Activated CD4-positive, alpha-beta T cell treated with anti-CD3 and anti-CD28 coated beads for 4 hours (primary cell): ENCODE results near the gene SLC66A1.

Source experiments
- DNase-seq, 2 donors: peaks; one replicate each; pipeline ENCODE4 v3.0.0-alpha.2; 2020

SLC66A1 gene

DNA sequence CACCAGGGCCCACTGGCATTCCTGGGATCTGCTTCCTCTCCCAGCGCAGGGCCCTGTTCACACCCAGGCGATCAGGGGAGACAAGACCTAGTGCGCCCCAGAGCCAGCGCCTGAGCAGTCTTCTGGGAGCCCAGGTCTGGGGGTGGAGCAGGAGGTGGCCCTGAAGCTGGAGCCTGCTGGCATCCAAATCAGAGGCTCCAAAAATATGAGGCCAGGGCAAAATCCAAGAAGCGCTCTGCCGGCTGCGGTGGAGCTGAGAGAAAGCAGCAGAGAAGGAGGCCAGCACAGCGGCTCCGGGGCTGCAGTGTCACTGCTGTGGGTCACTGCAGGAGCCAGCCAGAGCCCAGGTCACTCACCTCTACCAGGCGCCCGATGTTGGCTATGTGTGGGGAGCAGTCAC lies 32.7 kb downstream of the SLC66A1 start:
- no peak for DNase-seq

GRCh38 chr1:19345391-19345790 lies 33.3 kb downstream of the SLC66A1 start:
- DNase-seq: no peak

GRCh38 chr1:19346026-19346425 lies 33.9 kb downstream of the SLC66A1 start:
- no peak for DNase-seq

DNA sequence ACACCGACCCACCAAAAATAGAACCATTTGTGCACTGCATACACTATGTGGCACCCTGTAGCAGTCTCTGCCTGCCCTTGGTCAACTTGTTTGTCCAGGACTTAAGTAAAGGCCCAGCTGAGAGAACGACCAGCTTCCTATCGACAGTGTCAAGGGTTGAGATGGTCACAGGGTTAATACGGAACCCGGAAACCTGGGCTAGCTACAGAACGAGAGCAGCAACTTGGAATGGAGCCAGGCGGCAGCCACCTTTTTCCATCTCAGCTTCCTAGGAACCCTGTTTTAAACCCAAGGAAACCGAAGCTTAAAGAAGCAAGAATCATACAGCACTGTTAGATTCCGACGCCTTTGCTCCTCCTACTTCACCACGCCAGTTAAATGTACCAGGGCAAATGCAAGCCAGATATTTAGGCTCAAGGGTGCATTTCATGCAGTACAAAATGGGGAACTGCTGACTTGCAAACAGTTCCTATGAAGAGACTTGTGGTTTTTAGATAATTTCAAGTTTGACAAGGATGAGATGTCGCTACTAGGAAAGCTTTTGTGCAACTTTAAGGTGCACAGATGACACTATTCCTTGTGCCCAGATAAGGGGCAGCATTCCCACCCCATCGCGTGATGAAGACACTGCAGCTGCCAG lies 35.5 kb downstream of the SLC66A1 start:
- DNase-seq: no peak

DNA sequence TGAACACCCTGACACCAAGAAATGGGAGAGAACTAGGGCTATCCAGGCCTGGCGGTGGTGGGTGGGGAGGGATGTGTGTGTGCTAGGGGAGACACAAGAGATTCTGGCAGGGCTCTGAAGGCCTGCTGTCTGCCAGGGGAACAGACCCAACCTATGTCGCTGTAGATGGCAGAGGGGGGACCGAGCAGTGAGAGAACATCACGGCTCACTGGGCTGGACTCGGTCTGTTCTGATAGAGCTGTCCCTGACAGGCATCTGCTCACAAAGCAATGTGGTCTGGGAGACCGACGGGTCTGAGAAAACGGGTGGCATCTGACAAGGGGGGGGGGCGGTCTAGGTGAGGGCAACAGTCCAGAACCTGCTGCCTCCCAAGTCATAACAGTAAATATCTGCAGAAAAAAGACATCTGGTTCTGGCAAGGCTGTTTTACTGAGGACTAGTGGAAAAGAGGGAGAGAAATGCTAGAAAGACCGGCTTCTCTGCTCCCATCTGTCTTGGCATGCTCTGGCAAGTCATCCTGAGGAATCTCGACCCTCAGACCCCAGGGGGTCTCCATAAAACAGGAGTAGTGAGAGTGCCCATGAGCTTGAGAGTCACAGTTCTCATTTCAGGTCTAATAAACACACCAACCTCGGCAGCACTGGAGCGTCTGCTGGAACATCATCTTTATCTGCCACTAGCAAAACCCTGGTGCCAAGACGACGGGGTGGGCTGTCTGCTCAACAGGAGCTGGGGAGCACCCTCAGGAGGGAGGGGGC lies 36.5 kb downstream of the SLC66A1 start:
- DNase-seq: no peak

DNA sequence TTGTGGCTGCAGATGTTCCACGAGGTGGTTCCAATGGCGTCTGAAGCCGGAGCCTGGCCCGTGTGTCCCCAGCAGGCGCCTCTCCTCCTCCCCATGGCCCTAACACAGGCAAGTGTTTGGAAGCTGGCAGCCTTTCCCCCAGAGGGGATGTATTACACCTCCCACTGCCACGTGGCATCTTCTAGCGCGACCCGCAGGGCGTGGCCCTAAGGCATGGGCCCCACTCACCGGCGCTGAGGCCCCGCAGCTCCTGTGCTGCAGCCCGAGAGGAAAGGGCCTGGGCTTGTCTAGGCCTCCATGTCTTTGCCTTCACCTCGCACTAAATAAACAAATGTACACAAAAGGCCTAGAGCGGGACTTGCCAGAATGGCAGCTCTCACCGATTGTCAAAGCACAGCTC lies 37.9 kb downstream of the SLC66A1 start:
- DNase-seq: no peak

DNA sequence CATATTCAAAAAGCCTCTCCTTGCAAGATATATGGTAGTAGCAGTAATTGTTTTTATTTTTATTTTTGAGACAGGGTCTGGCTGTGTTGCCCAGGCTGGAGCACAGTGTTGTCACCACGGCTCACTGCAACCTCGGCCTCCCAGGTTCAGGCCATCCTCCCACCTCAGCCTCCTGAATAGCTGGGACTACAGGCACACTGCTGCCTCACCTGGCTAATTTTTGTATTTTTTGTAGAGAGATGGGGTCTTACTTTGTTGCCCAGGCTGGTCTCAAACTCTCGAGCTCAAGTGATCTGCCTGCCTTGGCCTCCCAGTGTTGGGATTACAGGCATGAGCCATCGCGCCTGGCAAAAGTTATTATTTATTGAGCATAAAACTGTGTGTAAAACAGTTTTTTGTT lies 38.4 kb downstream of the SLC66A1 start:
- DNase-seq: no peak

GRCh38 chr1:19351873-19352272 lies 39.7 kb downstream of the SLC66A1 start:
- DNase-seq: no peak

GRCh38 chr1:19352839-19353238 lies 40.7 kb downstream of the SLC66A1 start:
- DNase-seq: no peak

GRCh38 chr1:19353596-19353995 lies 41.5 kb downstream of the SLC66A1 start:
- no peak for DNase-seq

- DNase-seq: no peak
Measured at GRCh38 chr1:19354531-19354981, 42.4 kb downstream of the SLC66A1 start.

GRCh38 chr1:19356266-19356665 lies 44.1 kb downstream of the SLC66A1 start:
- no peak for DNase-seq

DNA sequence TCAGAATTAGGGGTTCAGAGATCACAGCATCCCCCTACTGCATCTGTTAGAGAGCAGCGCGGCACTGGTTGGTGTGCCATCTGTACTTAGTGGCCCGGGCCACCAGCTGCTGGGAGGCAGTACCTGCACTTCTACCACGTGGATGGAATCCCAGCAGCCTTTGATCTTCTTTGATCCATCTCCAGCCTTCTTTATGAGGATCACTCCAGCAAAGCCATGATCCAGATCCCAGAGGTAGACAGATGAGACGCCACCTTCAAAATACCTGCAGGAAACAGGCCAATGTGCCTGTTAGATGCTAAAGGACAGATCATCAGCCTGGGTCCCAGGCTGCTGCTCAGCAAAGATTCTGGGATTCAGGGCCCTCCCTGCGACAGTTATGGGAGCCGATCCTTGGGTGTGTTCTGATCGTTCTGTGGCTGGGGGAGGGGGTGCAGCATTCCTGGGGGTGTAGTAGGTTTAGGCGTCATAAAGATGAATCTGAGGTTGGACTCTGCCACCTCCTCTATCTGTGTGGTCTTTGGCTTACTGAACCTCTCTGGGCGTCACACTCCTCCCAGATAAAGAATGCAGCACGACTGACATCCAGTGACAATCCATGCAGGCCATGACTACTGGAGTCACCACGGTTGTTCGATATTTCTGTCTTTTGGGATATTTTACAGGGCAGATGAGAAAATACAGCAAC lies 45.3 kb downstream of the SLC66A1 start:
- DNase-seq: no peak

GRCh38 chr1:19358710-19359109 lies 46.6 kb downstream of the SLC66A1 start:
- no peak for DNase-seq

DNA sequence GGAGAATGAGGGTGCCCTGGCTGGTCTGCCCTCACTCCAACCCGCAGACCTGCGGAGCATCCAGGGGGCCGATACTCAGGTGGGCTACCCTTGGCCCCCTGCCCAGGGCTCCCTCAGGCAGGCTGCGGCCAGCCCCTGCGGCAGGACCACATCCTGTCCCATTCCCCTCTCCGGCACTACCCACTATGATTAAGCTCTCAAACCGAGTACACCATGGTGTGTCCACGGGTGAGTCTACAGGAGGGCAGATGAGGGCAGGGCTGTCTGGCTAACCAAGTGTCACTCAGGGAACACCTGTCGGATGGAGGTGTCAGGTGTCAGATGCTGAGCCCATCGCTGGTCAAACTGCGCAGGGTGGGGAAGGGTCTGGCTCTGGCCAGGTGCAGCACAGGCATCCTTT lies 47.2 kb downstream of the SLC66A1 start:
- no peak for DNase-seq

GRCh38 chr1:19360016-19360415 lies 47.9 kb downstream of the SLC66A1 start:
- no peak for DNase-seq

DNA sequence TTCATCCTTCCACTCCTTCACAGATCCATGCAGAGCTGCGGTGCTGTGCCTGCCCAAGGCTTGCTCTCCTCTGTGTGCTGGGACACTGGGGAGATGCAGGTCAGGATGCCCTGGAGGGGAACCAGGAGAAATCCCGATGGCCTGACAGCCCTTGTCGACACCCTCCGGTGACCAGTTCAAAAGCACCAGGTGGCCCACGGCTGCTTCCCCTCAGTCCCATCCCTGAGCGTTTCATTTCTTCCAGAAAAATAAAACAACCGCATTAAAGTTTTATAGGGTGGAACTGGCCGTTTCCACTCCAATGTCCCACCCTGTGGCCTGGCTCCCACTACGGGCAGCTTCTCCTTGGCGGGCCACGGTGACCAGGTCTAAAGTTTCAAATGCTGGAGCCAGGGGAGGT lies 48.3 kb downstream of the SLC66A1 start:
- no peak for DNase-seq

GRCh38 chr1:19360843-19361610 lies 48.9 kb downstream of the SLC66A1 start:
- DNase-seq: no peak

DNA sequence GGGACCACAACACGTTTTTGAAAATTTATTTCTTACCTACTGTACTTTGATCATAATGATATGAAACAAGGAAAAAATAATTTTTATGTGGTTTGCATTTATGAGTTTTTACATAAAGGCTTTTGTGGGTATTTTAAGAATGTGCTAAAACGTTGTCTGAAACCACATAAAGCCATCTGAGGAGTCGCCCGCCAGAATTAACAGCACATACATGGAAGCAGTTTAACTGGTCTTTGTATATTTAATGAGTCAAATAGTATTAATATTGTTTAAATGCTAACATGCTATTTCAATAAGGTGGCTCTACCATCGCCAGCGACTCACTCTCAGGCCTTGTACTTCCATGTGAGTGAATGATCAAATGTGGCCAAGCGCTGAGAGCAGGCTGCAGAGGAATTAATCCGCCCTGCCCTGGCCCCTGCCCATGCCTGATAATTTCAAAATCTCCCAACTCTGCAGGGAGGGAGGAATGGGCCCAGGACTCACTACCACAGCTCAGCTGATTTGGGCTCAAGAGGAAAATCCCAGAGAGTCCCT lies 49.6 kb downstream of the SLC66A1 start:
- DNase-seq: no peak

DNA sequence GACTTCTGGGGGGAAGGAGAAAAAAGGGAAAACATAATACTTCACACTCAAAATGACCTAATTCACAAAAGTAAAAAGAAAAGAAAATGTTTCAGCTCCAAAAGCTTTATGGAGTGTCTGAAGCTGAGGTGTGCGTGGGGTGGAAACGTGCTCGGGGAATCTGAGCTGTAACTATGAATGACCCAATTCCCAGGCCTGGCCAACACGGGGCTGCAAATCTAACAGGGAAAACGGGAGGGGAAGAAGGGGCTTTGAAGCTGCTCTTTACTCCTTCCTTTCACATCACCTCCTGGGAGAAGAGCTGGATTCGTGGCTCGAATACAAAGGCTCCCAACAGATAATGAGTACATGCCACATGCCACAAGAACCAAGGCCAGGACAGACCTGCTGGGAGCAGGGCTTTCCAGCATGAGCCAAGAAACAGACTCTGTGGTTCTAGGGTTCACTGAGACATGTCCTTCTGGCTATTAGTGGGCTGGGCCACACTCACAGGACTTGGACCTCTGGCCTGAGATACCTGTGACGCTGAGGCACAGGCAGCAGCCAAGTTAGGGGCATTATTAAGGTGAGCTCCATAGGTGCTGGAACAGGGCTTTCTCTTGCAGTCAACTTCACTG lies 51.5 kb downstream of the SLC66A1 start:
- no peak for DNase-seq

DNA sequence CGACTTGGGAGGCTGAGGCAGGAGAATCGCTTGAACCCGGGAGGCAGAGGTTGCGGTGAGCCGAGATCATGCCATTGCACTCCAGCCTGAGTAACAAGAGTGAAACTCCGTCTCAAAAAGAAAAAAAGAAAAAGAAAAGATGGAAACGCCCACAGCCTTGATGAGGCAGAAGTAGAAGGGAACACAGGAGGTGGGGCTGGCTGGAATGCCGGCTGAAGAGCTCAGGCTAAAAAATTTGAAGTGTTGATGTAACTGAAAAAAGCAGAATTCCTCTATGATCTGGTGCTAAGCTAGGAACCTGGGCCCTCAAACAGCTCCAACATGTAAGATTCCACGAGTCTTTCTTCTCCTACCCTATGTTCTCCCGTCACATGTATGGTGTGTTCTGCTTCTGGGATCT lies 53.6 kb downstream of the SLC66A1 start:
- DNase-seq: no peak
